ENCODE data around the gene COMT.
"Not testable (repeated sequence)": the region's sequence is repeated elsewhere in the genome, so short reads cannot be mapped to it uniquely, and the experiment has no call there.

COMT gene

GRCh38 chr22:19941365-19942082 is at the start of gene COMT, which contains the start of gene TXNRD2:
Gene COMT, plus strand, starts transcription at chr22:19941772. Its CDS starts 20,755 bp downstream, at chr22:19962527.
Gene TXNRD2, minus strand, starts transcription at chr22:19941818. Its CDS starts 15 bp downstream, at chr22:19941803.
- no peak for DNase-seq

DNA sequence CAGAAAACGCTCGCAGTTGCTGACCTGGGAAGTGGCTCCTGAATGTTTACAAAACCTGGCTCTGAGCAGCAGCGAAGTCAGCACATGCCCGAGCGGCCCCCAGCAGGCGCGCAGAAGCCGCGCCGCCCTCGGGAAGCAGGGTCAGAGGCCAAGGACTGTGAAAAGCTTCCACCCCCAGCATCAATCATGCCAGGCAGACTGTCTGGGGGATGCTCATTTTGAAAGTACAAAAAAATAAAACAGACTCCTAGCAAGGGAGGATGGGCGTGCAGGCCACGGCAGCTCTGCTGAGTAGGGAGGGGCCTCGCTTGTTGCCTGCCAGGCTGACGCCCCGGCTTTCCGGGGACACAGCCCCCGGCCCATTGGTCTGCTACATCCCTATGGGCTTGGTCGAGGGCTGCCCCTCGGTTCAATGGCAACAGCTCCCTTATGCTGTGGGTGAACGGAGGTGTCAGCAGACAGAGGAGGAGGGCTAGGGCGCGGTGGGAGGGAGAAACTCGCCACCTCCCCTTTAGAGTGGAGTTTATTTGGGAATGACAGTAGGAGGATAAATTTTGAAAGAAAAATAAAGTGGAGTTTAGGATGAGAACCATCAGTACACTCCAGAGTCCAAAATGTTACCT is 49.2 kb upstream of the COMT start:
- DNase-seq, result no peak

- no peak for DNase-seq
Observed at GRCh38 chr22:19892925-19893324, 48.6 kb upstream of the COMT start.

- no peak for DNase-seq
Observed at GRCh38 chr22:19893363-19893762, 48.2 kb upstream of the COMT start.

- no peak for DNase-seq
Observed at GRCh38 chr22:19895160-19895849, 46.3 kb upstream of the COMT start.

GRCh38 chr22:19896665-19897355 is 44.8 kb upstream of the COMT start:
- no peak for DNase-seq

DNA sequence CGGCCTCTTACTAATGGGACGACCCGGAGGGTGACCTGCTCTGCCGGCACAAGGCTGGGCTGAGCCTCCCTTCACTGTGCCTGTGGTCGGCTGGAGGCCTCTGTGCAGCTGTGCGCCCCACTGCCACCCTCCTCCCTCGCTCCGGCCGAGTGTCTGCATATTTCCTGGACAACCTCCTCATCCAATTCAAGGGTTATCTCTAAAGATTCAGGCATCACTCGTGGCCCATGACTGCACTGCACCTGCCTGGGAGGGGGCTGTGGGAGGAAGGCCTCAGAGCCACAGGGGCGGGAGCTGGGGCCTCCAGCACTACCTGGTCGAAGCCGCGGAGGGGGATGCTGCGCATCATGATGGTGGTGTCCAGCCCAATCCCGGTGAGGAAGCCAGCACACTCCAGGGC is 43.8 kb upstream of the COMT start:
- DNase-seq, result no peak

GRCh38 chr22:19898145-19898544 is 43.4 kb upstream of the COMT start:
- no peak for DNase-seq

DNA sequence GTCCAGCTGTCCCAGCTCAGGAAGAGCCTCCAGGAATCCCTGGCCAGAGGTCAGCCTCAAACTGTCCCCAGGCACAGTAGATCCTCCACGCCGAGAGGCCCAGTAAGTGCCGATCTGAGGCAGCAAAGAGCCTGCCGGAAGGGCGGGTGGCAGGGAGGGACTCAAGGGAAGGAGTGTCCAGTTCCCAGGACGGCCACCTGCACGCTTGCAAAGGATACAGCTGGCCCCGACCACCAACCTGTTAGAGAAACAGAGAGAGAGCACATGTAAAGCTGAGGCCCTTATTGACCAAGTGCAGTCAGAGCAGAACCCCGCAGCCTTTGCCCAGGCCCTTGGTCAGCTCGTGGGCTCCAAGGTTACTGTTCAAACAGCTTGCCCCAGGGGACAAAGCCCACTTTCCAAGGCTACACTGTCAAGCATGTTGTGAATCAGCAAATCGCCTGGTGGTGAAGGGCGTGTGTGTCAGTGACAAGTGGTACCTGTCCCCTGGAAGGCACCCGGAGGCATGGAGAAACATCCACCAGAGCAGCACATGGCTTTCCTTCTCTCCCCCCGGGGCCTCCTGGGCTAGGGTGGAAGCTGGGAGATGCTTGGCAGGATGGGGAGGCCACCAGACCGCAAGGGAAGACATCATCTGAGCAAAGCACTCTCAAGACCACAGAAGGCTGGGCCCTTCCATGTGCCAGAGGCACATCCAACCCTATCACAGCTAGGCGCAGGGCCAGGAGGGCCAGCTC is 42.6 kb upstream of the COMT start:
- no peak for DNase-seq

- DNase-seq, result no peak
Observed at GRCh38 chr22:19900707-19901436, 40.7 kb upstream of the COMT start.

- no peak for DNase-seq
Observed at GRCh38 chr22:19901577-19902244, 39.9 kb upstream of the COMT start.

GRCh38 chr22:19902245-19902715 is 39.3 kb upstream of the COMT start:
- no peak for DNase-seq

- no peak for DNase-seq
Observed at GRCh38 chr22:19903031-19903430, 38.5 kb upstream of the COMT start.

DNA sequence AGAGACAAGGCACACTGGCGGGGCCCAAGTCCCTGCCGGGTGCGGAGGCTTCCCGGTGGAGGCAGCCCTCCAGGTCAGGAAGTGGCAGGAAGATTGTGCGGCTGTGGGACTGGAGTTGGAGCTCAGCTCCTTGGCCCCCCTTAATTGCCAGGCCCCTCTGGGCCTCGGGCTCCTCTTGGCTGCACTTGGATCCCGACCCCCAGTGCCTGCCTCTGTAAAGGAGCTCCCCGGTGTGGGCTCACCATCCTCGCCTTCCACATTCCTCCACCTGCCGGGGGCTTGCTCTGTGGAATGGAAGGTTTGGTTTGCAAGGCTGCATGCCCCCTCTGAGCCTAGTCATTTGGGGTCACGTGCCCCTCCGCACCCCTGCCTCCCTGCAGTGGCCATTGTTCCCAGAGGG is 38.1 kb upstream of the COMT start:
- DNase-seq, result no peak

DNA sequence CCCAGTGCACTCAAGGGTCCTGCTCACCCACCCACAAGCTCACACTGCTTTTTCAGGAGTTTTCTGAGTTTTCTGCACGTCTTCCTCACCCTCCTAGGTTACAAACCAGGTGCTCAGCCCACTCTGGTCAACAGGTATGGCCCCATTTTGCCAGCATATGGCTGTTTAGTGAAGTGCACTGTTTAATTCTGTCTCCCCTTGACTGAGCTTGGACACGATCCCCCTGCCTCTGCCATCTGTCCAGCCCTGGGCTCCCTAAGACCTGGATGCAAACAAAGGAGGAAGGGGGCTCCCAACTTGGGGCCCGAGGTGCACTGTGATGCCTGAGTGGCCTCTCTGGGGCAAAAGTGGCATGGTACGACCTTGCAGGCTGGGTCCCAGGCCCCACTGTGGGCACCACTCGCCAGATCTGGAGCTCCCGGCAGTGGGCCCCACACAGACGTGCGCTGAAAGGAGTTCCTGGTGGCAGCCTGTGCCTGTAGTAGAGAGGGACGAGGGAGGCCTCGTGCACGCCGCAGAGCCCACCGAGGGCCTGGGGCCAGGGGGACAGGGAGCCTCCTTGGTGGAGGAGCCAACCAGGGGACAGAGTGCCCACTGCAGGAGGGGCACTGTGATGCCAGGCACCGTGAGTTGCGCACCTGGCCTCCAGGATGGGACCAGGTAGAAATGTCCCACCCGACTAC is 37.3 kb upstream of the COMT start:
- no peak for DNase-seq

DNA sequence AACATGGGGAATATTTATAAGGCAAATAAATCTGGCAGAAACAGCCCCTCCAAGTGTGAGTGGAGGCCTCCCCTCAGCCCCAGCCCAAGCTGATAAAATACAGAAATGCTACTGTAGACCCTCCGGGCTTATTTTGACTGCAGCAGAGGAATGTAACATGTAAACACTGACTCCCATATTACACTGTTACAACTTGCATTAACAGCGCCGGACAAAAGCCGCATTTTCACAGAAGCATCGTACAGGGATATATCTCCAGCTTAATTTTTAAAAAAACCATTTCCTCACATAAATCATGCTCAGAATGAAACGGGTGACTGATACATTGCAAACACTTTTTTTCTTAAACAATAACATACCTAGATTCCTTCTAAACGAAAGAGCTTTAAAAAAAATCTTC is 36.6 kb upstream of the COMT start:
- no peak for DNase-seq

- DNase-seq, result no peak
Observed at GRCh38 chr22:19905347-19906276, 36.0 kb upstream of the COMT start.

DNA sequence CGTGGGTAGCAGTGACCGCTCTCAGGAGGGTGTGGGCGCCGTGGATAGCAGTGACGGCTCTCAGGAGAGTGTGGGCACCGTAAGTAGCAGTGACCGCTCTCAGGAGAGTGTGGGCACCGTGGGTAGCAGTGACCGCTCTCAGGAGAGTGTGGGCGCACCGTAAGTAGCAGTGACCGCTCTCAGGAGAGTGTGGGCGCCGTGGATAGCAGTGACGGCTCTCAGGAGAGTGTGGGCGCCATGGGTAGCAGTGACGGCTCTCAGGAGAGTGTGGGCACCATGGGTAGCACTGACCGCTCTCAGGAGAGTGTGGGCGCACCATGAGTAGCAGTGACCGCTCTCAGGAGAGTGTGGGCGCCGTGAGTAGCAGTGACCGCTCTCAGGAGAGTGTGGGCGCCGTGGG is 34.7 kb upstream of the COMT start:
- DNase-seq, result not testable (repeated sequence)

- DNase-seq, result not testable (repeated sequence)
Observed at GRCh38 chr22:19907902-19908301, 33.7 kb upstream of the COMT start.

Measured in cerebellar nuclear complex (tissue), 1 donor.